Peyer's patch (tissue), 4 donors: ENCODE measurements around the gene LMTK2.

Experiments used
- POLR2A ChIP-seq, 2 donors: fragments of 450-650 bp; IDR thresholded peaks; one replicate each; pipeline ENCODE4 v1.5.1; 2017; ENCODE audit warnings: antibody characterized with exemption in 2 of 2, mild to moderate bottlenecking in 2 of 2, moderate library complexity in 2 of 2
- TF ChIP-seq, protein P1 (sequence below), 6 experiments: fragments of 450-650 bp in 4 of 6; fragments of 200-600 bp in 2 of 6; sonication (generic) in 1 of 6; IDR thresholded peaks; one replicate each; pipeline ENCODE4 v1.5.1; 2017 to 2019; ENCODE audit warnings: antibody characterized with exemption in 6 of 6, mild to moderate bottlenecking in 3 of 6, moderate library complexity in 1 of 6

DNA sequence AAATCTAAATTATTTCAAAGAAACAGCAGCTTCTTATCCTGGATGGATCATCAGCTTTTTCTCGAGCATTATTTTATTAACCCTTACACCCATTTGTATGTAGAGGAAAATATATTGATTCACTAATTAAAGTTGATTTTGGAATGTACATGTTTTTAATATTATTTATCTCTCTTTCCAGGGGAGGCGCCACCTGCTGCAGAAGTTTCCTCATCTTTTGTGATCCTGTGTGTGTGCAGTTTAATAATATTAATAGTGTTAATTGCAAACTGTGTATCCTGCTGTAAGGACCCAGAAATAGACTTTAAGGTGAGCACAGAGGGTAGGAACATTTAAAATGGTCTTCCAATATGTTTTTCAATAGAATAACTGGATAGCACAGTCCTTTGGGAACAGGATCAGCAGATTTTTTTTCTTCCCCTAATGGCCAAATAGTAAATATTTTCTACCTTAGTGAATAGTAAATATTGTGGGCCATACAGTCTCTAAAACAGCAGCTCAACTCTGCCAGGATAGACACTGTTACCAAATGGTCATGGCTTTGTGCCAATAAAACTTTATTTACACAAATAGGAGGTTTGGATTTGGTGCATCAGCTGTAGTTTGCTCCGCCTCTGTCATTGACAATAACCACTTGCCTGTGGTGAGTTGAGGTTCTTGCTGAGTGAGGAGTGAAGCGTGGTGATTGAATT lies 30.6 kb downstream of the LMTK2 start:
- TF ChIP-seq, protein P1, sequence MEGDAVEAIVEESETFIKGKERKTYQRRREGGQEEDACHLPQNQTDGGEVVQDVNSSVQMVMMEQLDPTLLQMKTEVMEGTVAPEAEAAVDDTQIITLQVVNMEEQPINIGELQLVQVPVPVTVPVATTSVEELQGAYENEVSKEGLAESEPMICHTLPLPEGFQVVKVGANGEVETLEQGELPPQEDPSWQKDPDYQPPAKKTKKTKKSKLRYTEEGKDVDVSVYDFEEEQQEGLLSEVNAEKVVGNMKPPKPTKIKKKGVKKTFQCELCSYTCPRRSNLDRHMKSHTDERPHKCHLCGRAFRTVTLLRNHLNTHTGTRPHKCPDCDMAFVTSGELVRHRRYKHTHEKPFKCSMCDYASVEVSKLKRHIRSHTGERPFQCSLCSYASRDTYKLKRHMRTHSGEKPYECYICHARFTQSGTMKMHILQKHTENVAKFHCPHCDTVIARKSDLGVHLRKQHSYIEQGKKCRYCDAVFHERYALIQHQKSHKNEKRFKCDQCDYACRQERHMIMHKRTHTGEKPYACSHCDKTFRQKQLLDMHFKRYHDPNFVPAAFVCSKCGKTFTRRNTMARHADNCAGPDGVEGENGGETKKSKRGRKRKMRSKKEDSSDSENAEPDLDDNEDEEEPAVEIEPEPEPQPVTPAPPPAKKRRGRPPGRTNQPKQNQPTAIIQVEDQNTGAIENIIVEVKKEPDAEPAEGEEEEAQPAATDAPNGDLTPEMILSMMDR (IDR thresholded peaks at IDR 0.05): no peak
- no peak for TF ChIP-seq POLR2A (IDR thresholded peaks at IDR 0.05)
